Heart left ventricle (tissue), 13 donors: Measurements from ENCODE around the gene LRRC1.

Experiments used
- POLR2A ChIP-seq, 2 donors: fragments of 450-650 bp; IDR thresholded peaks; one replicate each; pipeline ENCODE4 v1.6.1; 2017; ENCODE audit warnings: antibody characterized with exemption in 2 of 2, mild to moderate bottlenecking in 2 of 2, moderate library complexity in 2 of 2
- TF ChIP-seq, protein P1 (sequence below), 12 donors: fragments of 200-600 bp; sonication (generic) in 4 of 12; IDR thresholded peaks; one replicate each; pipeline versions ENCODE4 v1.5.0 to v1.8.0; 2018 to 2022; ENCODE audit warnings: antibody characterized with exemption in 12 of 12, mild to moderate bottlenecking in 5 of 12
- donor health status: ischemic (EF 13 %, LVEDD 7.1; RV severe dilation, severe dysfunction).
- donor health status: DM: no; HTN: yes; CAD: no.
- donor health status: DM: no; HTN: no; CAD: no.
- donor health status: ischemic (EF 25% LVEDD 6.9; RV normal size, moderate dysfunction).
- donor health status: ischemic (EF 25% LVEDD 5.7; RV mildly dilated, moderate dysfunction).
- donor health status: ischemic (EF 35%, LVEDD 5.7; RV mildly dilated, moderate dysfunction).
- donor health status: nonischemic (EF 11% LVEDD 7.7; RV severe dilation, severe dysfunction).
- donor health status: DM: yes; HTN: yes; CAD: no.
- donor health status: PGD.
- donor health status: ischemic (EF 29% LVEDD 5.4; RV normal size, mild dysfunction).
- donor health status: nonischemic (EF 23%, LVEDD 6.1; RV moderate dilation, normal function).

DNA sequence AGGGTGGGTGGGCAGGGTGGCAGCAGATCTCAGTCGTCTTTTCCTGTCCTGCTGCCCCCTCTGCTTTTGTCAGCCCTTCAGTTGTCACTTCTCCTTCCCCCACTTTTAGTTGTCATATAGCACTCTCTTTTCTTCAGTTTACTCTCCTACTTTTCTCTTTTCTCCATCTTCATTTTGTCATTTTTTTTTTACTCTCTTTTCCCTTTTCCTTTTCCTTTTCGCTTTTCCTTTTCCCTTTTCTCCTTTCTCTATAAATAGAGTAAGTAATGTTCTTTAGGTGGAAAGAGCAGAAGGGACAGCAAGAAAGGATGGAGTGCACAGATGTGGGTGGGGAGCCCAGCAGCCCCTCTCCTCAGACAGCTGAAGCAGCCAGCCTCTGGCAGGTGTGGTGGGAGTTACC is 108.6 kb downstream of the LRRC1 start:
- TF ChIP-seq, protein P1, sequence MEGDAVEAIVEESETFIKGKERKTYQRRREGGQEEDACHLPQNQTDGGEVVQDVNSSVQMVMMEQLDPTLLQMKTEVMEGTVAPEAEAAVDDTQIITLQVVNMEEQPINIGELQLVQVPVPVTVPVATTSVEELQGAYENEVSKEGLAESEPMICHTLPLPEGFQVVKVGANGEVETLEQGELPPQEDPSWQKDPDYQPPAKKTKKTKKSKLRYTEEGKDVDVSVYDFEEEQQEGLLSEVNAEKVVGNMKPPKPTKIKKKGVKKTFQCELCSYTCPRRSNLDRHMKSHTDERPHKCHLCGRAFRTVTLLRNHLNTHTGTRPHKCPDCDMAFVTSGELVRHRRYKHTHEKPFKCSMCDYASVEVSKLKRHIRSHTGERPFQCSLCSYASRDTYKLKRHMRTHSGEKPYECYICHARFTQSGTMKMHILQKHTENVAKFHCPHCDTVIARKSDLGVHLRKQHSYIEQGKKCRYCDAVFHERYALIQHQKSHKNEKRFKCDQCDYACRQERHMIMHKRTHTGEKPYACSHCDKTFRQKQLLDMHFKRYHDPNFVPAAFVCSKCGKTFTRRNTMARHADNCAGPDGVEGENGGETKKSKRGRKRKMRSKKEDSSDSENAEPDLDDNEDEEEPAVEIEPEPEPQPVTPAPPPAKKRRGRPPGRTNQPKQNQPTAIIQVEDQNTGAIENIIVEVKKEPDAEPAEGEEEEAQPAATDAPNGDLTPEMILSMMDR (IDR thresholded peaks at IDR 0.05), result no peak
- no peak for TF ChIP-seq POLR2A (IDR thresholded peaks at IDR 0.05)
